ENCODE results near the gene TTC33. TPM values are rescaled to one million over a fixed set of nuclear protein-coding genes. Genes with fewer than 3 reads are reported as not detected.

TTC33 gene
- total RNA-seq, 1 experiment from 2014 or later = 30.2 TPM

DNA sequence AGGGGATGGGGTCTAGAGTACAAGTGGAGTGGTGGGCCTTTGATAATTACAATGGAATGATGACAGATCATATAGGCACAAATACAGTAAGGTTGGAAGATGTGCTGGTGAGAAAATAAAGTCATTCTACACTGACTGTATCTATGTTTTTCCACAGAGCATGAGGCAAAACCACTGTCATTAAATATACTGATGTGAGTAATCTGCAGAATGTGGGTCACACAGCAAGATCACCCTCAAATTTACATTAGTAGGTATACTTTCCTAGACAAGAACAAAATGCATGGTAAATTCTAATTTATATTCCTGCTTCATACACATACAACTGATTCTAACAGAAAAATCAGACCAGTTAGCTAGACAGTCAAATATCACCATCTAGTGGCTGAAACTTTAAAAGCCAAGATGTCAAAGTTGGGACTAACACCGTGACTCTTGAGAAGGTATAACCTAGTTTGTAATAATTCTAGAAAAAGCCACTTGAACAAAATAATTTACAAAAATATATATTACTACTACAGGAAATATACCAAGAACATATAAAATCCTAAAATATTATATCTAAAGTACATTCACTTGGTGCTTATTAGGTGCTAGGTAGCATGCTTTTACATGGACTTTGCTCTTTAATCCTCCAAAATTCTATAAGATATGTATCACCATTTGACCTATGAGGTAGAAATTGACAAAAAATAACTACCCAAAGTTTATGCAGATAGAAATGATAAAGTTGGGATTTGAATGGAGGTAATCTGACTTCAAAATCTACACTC, 19.5 kb downstream of the TTC33 start:
- no peak overlapping the region for H3K4me3 ChIP-seq
- no peak overlapping the region for H3K27ac ChIP-seq
- TF ChIP-seq, protein P1, sequence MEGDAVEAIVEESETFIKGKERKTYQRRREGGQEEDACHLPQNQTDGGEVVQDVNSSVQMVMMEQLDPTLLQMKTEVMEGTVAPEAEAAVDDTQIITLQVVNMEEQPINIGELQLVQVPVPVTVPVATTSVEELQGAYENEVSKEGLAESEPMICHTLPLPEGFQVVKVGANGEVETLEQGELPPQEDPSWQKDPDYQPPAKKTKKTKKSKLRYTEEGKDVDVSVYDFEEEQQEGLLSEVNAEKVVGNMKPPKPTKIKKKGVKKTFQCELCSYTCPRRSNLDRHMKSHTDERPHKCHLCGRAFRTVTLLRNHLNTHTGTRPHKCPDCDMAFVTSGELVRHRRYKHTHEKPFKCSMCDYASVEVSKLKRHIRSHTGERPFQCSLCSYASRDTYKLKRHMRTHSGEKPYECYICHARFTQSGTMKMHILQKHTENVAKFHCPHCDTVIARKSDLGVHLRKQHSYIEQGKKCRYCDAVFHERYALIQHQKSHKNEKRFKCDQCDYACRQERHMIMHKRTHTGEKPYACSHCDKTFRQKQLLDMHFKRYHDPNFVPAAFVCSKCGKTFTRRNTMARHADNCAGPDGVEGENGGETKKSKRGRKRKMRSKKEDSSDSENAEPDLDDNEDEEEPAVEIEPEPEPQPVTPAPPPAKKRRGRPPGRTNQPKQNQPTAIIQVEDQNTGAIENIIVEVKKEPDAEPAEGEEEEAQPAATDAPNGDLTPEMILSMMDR (conservative IDR thresholded peaks at IDR 0.05) = peak; percentile 91
- no peak for TF ChIP-seq EZH2 (IDR thresholded peaks at IDR 0.05; ENCODE audit: low read depth)
- 0 out of 2 replicates have a peak, but pooled peaks cover 8% of the 10 kb centered on the region for H3K4me1 ChIP-seq (replicated peaks; ENCODE audit: insufficient read depth)
- ChIA-PET CTCF (interaction anchor here (0.5 to 2.1 kb wide), 2 partner anchors 8 to 47 kb away, joined by 5 to 8 read pairs; no protein-coding TSS in a partner anchor), POLR2A (ENCODE audit: unreplicated experiment) (interaction anchor here (0.5 kb wide), 1 partner anchor 689 kb away, joined by 6 read pairs; no protein-coding TSS in a partner anchor)
- no peaks in the 10 kb centered on the region for H4K20me1 ChIP-seq (ENCODE audit: insufficient read depth)
- H3K27me3 ChIP-seq (ENCODE audit: insufficient read depth, low read depth) = no peaks in the 10 kb centered on the region
- no peak overlapping the region for H2AFZ ChIP-seq
- H3K36me3 ChIP-seq (ENCODE audit: low read depth) = no peaks in the 10 kb centered on the region
- peaks cover 6% of the 10 kb centered on the region; the same call in 1 of the 2 replicates for H3F3A ChIP-seq (ENCODE audit: insufficient read depth, low read depth)
- intact Hi-C loops (cut with micrococcal nuclease; ENCODE audit: unreplicated experiment) = loop anchor here (1.0 to 5.0 kb wide), 11 partner anchors 46 to 1157 kb away; no protein-coding TSS in a partner anchor
- BruUV-seq (replicated peaks) = no TSS peak
- H3K79me2 ChIP-seq (ENCODE audit: low read depth) = no peaks in the 10 kb centered on the region
- 0 out of 2 replicates have a peak, but pooled peaks cover 5% of the 10 kb centered on the region for H3K9me3 ChIP-seq (ENCODE audit: insufficient read depth, low read depth)
- H3K4me2 ChIP-seq = no peak overlapping the region
- peak in 1 of 2 experiments; percentile 56 for DNase-seq
- H3K9me2 ChIP-seq (ENCODE audit: insufficient read depth) = no peaks in the 10 kb centered on the region

DNA sequence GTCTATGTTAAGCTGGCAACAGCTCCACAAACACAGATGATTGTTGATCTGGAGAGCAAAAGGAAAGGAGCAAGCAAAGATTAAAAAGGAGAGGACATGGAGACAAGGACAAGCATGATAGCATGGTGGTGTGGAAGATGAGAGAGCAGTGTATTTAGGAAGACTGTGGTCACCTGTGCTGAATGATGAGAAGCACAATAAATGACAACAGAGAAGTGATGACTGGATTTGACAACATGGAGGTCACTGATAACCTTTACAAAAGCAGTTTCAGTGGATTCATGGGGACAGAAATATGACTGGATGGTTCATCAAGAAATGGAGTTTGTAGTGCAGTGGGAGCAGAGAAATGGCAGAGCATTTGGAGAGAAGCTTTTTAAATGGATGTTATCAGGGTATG, 20.2 kb downstream of the TTC33 start:
- no TSS peak for BruUV-seq (replicated peaks)
- Histone ChIP-seq H3K79me2 (ENCODE audit: low read depth) (no peaks in the 10 kb centered on the region), H3K4me2 (no peak overlapping the region)

DNA sequence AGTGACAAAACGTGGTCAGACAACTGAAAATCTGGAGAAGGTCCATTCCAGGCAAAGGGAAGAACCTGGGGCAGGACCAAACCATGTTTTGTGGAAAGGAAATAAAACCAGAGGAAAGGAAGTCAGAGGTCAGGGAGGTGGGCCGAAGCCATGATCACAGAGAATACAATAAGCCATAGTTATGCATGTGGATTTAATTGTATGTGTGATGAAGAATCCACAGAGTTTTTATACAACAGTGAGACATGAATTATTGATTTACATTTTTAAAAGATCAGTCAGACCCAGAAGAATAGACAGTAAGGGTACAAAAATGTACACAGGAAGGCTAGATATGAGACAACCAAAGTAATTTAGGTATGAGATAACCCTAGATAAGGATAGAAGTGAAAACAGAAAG, 20.8 kb downstream of the TTC33 start:
- Histone ChIP-seq H3K27me3 (ENCODE audit: insufficient read depth, low read depth) (no peaks in the 10 kb centered on the region), H3K9me2 (ENCODE audit: insufficient read depth) (no peaks in the 10 kb centered on the region), H3K36me3 (ENCODE audit: low read depth) (0 out of 2 replicates have a peak, but pooled peaks cover under 1% of the 10 kb centered on the region), H2AFZ (no peak overlapping the region), H3K27ac (no peak overlapping the region), H3K79me2 (ENCODE audit: low read depth) (no peaks in the 10 kb centered on the region), H3K9me3 (ENCODE audit: insufficient read depth, low read depth) (0 out of 2 replicates have a peak, but pooled peaks cover 5% of the 10 kb centered on the region), H3K4me3 (no peak overlapping the region), H3K4me1 (replicated peaks; ENCODE audit: insufficient read depth) (0 out of 2 replicates have a peak, but pooled peaks cover 8% of the 10 kb centered on the region), H3K4me2 (no peak overlapping the region), H3F3A (ENCODE audit: insufficient read depth, low read depth) (peaks cover 6% of the 10 kb centered on the region; the same call in 1 of the 2 replicates), H4K20me1 (ENCODE audit: insufficient read depth) (no peaks in the 10 kb centered on the region)
- POLR2A ChIA-PET (ENCODE audit: unreplicated experiment) = interaction anchor here (0.7 kb wide), 1 partner anchor 1550 kb away, joined by 4 read pairs; no protein-coding TSS in a partner anchor
- CTCF ChIA-PET = interaction anchor here (0.6 to 2.1 kb wide), 2 partner anchors 30 to 46 kb away, joined by 4 to 5 read pairs; no protein-coding TSS in a partner anchor
- TF ChIP-seq, protein P1 (conservative IDR thresholded peaks at IDR 0.05) = no peak
- no peak for TF ChIP-seq EZH2 (IDR thresholded peaks at IDR 0.05; ENCODE audit: low read depth)
- intact Hi-C loops (cut with micrococcal nuclease; ENCODE audit: unreplicated experiment) = loop anchor here (5.0 kb wide), 6 partner anchors 142 to 1138 kb away; no protein-coding TSS in a partner anchor
- no peak for DNase-seq
- no TSS peak for BruUV-seq (replicated peaks)

More for the DNA sequence above, 20.2 kb downstream of the TTC33 start:
- Histone ChIP-seq H3K9me3 (ENCODE audit: insufficient read depth, low read depth) (0 out of 2 replicates have a peak, but pooled peaks cover 5% of the 10 kb centered on the region), H3K9me2 (ENCODE audit: insufficient read depth) (no peaks in the 10 kb centered on the region), H3K27ac (no peak overlapping the region), H3K4me1 (replicated peaks; ENCODE audit: insufficient read depth) (0 out of 2 replicates have a peak, but pooled peaks cover 8% of the 10 kb centered on the region), H3K36me3 (ENCODE audit: low read depth) (no peaks in the 10 kb centered on the region), H4K20me1 (ENCODE audit: insufficient read depth) (no peaks in the 10 kb centered on the region), H3K27me3 (ENCODE audit: insufficient read depth, low read depth) (no peaks in the 10 kb centered on the region), H2AFZ (no peak overlapping the region), H3F3A (ENCODE audit: insufficient read depth, low read depth) (peaks cover 6% of the 10 kb centered on the region; the same call in 1 of the 2 replicates), H3K4me3 (no peak overlapping the region)
- ChIA-PET POLR2A (ENCODE audit: unreplicated experiment) (interaction anchor here (0.7 kb wide), 1 partner anchor 1551 kb away, joined by 4 read pairs; no protein-coding TSS in a partner anchor), CTCF (interaction anchor here (0.7 to 2.1 kb wide), 2 partner anchors 16 to 46 kb away, joined by 3 to 5 read pairs; no protein-coding TSS in a partner anchor)
- DNase-seq = no peak
- TF ChIP-seq EZH2 (IDR thresholded peaks at IDR 0.05; ENCODE audit: low read depth) = no peak
- TF ChIP-seq, protein P1 (conservative IDR thresholded peaks at IDR 0.05) = no peak
- intact Hi-C loops (cut with micrococcal nuclease; ENCODE audit: unreplicated experiment) = loop anchor here (1.0 to 5.0 kb wide), 11 partner anchors 45 to 1156 kb away; no protein-coding TSS in a partner anchor
